ENCODE measurements around the gene TRPM4.

TRPM4 gene

DNA sequence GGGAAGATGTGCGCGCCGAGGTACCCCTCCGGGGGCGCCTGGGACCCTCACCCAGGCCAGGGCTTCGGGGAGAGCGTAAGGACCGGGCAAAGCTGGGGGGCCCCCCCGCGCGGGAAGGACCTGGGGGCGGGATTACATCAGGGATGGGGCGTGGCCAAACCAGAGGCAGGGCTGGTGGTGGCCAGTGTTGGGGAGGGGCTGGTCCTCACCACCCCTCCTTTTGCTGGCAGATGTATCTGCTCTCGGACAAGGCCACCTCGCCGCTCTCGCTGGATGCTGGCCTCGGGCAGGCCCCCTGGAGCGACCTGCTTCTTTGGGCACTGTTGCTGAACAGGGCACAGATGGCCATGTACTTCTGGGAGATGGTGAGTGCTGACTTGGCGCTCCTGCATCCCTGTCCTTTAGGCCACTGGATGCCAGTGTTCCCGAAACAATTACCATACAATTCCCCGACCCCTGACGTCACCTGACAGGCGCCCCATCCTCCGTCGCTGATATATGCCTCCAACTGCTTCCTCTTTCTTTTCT, 25.3 kb downstream of the TRPM4 start:
- no peak for DNase-seq (ENCODE audit: insufficient read length, low spot score)
- TF ChIP-seq POU2F2 (IDR thresholded peaks at IDR 0.05; ENCODE audit: low read depth, low read length), result no peak
- TF ChIP-seq TAF1 (IDR thresholded peaks at IDR 0.05; ENCODE audit: low read depth, low read length), result no peak
- FAIRE-seq, result no peak

GRCh38 chr19:49186108-49186507, 28.5 kb downstream of the TRPM4 start:
- FAIRE-seq, result no peak
- TF ChIP-seq POLR2A (IDR thresholded peaks at IDR 0.05; ENCODE audit: low read depth, low read length), result no peak
- TF ChIP-seq POU2F2 (IDR thresholded peaks at IDR 0.05; ENCODE audit: low read depth, low read length), result no peak
- TF ChIP-seq PAX5 (IDR thresholded peaks at IDR 0.05; ENCODE audit: insufficient read depth, low read length, severe bottlenecking), result no peak
- TF ChIP-seq TAF1 (IDR thresholded peaks at IDR 0.05; ENCODE audit: low read depth, low read length), result no peak
- TF ChIP-seq SPI1 (IDR thresholded peaks at IDR 0.05; ENCODE audit: low read depth, low read length), result no peak
- no peak for TF ChIP-seq POLR2AphosphoS5 (IDR thresholded peaks at IDR 0.05; ENCODE audit: low read depth, low read length)

GRCh38 chr19:49188626-49189200, 31.1 kb downstream of the TRPM4 start:
- no peak for TF ChIP-seq TAF1 (IDR thresholded peaks at IDR 0.05; ENCODE audit: low read depth, low read length)
- TF ChIP-seq SPI1 (IDR thresholded peaks at IDR 0.05; ENCODE audit: low read depth, low read length), result no peak
- no peak for TF ChIP-seq POLR2AphosphoS5 (IDR thresholded peaks at IDR 0.05; ENCODE audit: low read depth, low read length)
- TF ChIP-seq PAX5 (IDR thresholded peaks at IDR 0.05; ENCODE audit: insufficient read depth, low read length, severe bottlenecking), result no peak
- TF ChIP-seq POLR2A (IDR thresholded peaks at IDR 0.05; ENCODE audit: low read depth, low read length), result no peak
- TF ChIP-seq POU2F2 (IDR thresholded peaks at IDR 0.05; ENCODE audit: low read depth, low read length), result no peak
- FAIRE-seq (no peak), DNase-seq (ENCODE audit: insufficient read length, low spot score) (no peak)

More at GRCh38 chr19:49186108-49186507, 28.5 kb downstream of the TRPM4 start:
- no peak for DNase-seq (ENCODE audit: insufficient read length, low spot score)

DNA sequence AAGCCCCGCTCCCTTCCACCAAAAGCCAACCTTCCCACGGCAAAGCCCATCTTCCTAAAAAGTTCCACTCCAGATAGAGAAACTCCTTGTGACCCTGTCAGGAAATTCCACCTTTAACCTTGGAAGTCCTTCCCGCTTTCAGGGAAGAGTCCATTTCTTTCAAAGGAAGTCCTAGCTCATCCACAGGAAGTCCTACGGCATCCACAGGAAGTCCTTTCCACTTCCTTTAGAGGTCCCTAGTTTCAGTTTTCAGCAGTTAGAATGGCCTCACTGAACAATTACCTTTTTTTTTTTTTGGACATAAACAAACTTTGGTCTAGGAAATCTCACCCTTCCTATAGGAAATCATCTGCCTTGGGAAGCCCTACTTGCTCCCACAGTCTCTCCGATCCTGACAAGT, 31.7 kb downstream of the TRPM4 start:
- DNase-seq (ENCODE audit: insufficient read length, low spot score) (no peak), FAIRE-seq (no peak)
- TF ChIP-seq SPI1 (IDR thresholded peaks at IDR 0.05; ENCODE audit: low read depth, low read length), result no peak
- TF ChIP-seq PAX5 (IDR thresholded peaks at IDR 0.05; ENCODE audit: insufficient read depth, low read length, severe bottlenecking), result no peak
- TF ChIP-seq POU2F2 (IDR thresholded peaks at IDR 0.05; ENCODE audit: low read depth, low read length), result no peak
- no peak for TF ChIP-seq POLR2AphosphoS5 (IDR thresholded peaks at IDR 0.05; ENCODE audit: low read depth, low read length)

DNA sequence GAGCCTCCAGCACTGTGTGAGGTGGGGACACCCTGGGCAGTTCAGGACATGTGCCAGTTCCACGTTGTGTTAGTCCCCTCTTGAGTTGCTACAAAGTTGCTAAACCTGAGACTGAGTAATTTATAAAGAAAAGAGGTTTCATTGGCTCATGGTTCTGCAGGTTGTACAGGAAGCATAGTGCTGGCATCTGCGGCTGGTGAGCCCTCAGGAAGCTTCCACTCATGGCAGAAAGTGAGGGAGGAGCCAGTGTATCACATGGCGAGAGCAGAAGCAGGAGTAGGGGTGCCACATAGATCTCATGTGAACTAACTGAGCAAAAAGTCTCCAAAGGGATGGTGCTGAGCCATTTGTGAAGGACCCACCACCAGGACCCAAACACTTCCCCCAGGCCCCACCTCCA, 33.2 kb downstream of the TRPM4 start:
- TF ChIP-seq SPI1 (IDR thresholded peaks at IDR 0.05; ENCODE audit: low read depth, low read length) (no peak), PAX5 (IDR thresholded peaks at IDR 0.05; ENCODE audit: insufficient read depth, low read length, severe bottlenecking) (no peak), POU2F2 (IDR thresholded peaks at IDR 0.05; ENCODE audit: low read depth, low read length) (no peak), POLR2A (IDR thresholded peaks at IDR 0.05; ENCODE audit: low read depth, low read length) (no peak), POLR2AphosphoS5 (IDR thresholded peaks at IDR 0.05; ENCODE audit: low read depth, low read length) (no peak), TAF1 (IDR thresholded peaks at IDR 0.05; ENCODE audit: low read depth, low read length) (no peak)
- FAIRE-seq (no peak), DNase-seq (ENCODE audit: insufficient read length, low spot score) (no peak)

GRCh38 chr19:49193822-49194394, 36.3 kb downstream of the TRPM4 start:
- no peak for FAIRE-seq
- no peak for DNase-seq (ENCODE audit: insufficient read length, low spot score)
- TF ChIP-seq TAF1 (IDR thresholded peaks at IDR 0.05; ENCODE audit: low read depth, low read length) (no peak), POLR2A (IDR thresholded peaks at IDR 0.05; ENCODE audit: low read depth, low read length) (no peak), PAX5 (IDR thresholded peaks at IDR 0.05; ENCODE audit: insufficient read depth, low read length, severe bottlenecking) (no peak)

- DNase-seq (ENCODE audit: insufficient read length, low spot score) (no peak), FAIRE-seq (no peak)
- TF ChIP-seq POLR2A (IDR thresholded peaks at IDR 0.05; ENCODE audit: low read depth, low read length) (no peak), POU2F2 (IDR thresholded peaks at IDR 0.05; ENCODE audit: low read depth, low read length) (no peak), POLR2AphosphoS5 (IDR thresholded peaks at IDR 0.05; ENCODE audit: low read depth, low read length) (no peak), PAX5 (IDR thresholded peaks at IDR 0.05; ENCODE audit: insufficient read depth, low read length, severe bottlenecking) (no peak), TAF1 (IDR thresholded peaks at IDR 0.05; ENCODE audit: low read depth, low read length) (no peak), SPI1 (IDR thresholded peaks at IDR 0.05; ENCODE audit: low read depth, low read length) (no peak)
Measured at GRCh38 chr19:49194408-49194807, 36.8 kb downstream of the TRPM4 start.

DNA sequence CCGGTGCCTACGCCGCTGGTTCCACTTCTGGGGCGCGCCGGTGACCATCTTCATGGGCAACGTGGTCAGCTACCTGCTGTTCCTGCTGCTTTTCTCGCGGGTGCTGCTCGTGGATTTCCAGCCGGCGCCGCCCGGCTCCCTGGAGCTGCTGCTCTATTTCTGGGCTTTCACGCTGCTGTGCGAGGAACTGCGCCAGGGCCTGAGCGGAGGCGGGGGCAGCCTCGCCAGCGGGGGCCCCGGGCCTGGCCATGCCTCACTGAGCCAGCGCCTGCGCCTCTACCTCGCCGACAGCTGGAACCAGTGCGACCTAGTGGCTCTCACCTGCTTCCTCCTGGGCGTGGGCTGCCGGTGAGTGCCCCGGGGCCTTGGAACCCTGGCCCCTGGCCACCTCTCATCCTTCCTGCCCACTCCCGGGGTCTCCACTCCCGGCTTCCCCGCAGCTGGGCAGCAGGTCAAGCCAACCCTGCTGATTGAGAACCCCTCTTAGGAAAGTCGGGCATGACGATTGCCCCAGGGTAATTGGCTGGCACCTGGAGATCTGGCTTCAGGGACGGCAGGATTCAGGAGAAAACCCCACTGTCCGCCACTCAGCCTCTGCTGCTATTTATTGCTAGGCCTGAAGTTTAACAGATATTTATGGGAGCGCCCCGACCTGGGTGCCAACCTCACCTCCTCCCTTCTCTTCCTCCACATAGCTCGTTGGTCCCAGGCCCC, 39.1 kb downstream of the TRPM4 start:
- no peak for DNase-seq (ENCODE audit: insufficient read length, low spot score)
- TF ChIP-seq SPI1 (IDR thresholded peaks at IDR 0.05; ENCODE audit: low read depth, low read length), result no peak
- no peak for TF ChIP-seq TAF1 (IDR thresholded peaks at IDR 0.05; ENCODE audit: low read depth, low read length)
- TF ChIP-seq POLR2AphosphoS5 (IDR thresholded peaks at IDR 0.05; ENCODE audit: low read depth, low read length), result no peak
- TF ChIP-seq POLR2A (IDR thresholded peaks at IDR 0.05; ENCODE audit: low read depth, low read length), result no peak
- TF ChIP-seq POU2F2 (IDR thresholded peaks at IDR 0.05; ENCODE audit: low read depth, low read length), result no peak
- TF ChIP-seq PAX5 (IDR thresholded peaks at IDR 0.05; ENCODE audit: insufficient read depth, low read length, severe bottlenecking), result no peak
- no peak for FAIRE-seq

GRCh38 chr19:49200238-49200862, 42.8 kb downstream of the TRPM4 start:
- DNase-seq (ENCODE audit: insufficient read length, low spot score) (no peak), FAIRE-seq (no peak)
- TF ChIP-seq SPI1 (IDR thresholded peaks at IDR 0.05; ENCODE audit: low read depth, low read length) (no peak), PAX5 (IDR thresholded peaks at IDR 0.05; ENCODE audit: insufficient read depth, low read length, severe bottlenecking) (no peak), POU2F2 (IDR thresholded peaks at IDR 0.05; ENCODE audit: low read depth, low read length) (no peak), POLR2A (IDR thresholded peaks at IDR 0.05; ENCODE audit: low read depth, low read length) (no peak), POLR2AphosphoS5 (IDR thresholded peaks at IDR 0.05; ENCODE audit: low read depth, low read length) (no peak), TAF1 (IDR thresholded peaks at IDR 0.05; ENCODE audit: low read depth, low read length) (no peak)

All from GM12891 (cell line).